Bone marrow (tissue), 2 donors: Measurements from ENCODE around the gene GNRH2.
"Not testable (repeated sequence)": the region's sequence is repeated elsewhere in the genome, so short reads cannot be mapped to it uniquely, and the experiment has no call there.

Source experiments
- DNase-seq, 2 donors: peaks; one replicate each; lab custom pipeline; 2025; lab: John Stamatoyannopoulos, UW

The GNRH2 gene

DNA sequence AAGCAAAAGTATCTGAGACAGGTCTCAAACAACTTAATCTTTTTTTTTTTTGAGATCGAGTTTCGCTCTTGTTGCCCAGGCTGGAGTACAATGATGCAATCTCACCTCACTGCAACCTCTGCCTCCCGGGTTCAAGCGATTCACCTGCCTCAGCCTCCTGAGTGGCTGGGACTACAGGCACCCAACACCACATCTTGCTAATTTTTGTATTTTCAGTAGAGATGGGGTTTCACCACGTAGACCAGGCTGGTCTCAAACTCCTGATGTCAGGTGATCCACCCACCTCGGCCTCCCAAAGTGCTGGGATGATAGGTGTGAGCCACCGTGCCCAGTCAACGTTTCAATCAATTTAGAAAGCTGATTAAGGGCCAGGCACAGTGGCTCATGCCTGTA is 29.8 kb downstream of the GNRH2 start:
- not testable (repeated sequence) for DNase-seq

DNA sequence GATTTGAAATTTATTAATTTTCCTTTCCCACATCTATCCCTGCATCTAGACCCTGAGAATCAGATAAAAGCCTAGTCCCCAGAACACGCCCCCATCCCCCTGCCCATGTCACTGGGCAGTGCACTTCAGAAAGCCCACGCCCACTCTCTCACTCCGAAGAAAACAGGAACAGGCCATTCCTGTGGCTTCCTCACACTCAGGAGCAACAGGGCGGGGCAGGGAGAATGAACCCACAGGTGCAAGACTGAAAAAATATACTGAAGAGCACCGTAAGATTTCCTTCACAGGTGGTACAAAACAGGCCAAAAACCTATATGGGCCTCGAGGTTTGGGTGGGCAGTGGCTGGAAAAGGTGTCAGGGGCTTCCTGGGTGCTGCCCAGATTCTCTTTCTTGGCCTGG is 31.4 kb downstream of the GNRH2 start:
- DNase-seq, result no peak

DNA sequence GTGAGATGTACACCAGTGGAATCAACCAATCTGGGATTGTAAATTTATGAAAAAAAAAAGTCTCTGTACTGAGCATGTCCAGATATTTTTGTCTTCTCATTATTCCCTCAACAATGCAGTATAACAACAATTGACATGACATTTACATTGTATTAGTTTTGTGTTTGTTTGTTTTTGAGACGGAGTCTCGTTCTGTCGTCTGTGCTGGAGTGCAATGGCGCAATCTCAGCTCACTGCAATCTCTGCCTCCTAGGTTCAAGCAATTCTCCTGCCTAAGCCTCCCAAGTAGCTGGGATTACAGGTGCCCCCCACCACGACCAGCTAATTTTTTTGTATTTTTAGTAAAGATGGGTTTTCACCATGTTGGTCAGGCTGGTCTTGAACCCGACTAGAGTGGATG is 31.9 kb downstream of the GNRH2 start:
- not testable (repeated sequence) for DNase-seq

DNA sequence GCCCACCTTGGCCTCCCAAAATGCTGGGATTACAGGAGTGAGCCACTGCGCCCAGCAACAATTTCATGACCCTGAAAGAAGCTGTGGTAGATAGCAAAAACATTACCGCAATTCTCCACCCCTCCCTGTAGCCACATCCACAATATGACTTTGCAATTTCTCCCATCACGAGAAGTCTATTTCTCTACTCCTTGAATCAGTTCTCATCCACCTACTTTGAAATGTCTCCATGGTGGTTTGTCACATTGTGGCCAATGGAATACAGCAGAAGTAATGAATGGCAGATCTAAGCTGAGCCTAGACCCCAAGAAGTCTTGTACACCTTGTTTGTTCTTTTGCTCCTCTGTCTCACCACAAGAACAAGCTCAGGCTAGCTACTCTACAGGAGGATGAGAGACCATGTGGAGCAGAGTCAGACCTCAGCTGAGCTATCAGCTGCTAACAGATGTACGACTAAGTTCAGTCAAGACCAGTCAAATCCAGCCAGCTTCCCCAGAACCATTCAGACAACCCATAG is 34.3 kb downstream of the GNRH2 start:
- DNase-seq, result peak in 1 of 2 donors; percentile 63

DNA sequence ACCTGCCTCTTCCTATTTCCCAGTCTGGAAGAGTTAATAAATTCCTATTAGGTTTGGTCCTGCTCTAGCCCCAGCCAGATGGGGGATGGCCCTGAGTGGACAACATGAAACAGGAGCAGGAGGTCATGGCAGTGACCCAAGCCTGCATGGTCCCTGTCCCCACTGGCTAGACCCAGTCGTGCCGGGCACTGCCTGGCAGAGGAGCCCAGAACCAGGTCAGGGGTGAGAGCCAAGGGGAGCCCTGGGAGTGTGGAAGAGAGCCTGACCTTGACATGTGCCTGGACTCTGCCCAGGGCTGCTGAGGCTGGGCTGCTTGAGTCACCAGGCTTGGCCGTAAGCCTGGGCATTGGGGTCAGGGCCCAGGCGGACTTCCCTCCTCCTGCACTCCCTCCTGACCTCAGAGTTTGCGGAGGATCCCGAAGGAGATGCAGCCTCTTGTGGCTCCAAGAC is 37.5 kb downstream of the GNRH2 start:
- no peak for DNase-seq

DNA sequence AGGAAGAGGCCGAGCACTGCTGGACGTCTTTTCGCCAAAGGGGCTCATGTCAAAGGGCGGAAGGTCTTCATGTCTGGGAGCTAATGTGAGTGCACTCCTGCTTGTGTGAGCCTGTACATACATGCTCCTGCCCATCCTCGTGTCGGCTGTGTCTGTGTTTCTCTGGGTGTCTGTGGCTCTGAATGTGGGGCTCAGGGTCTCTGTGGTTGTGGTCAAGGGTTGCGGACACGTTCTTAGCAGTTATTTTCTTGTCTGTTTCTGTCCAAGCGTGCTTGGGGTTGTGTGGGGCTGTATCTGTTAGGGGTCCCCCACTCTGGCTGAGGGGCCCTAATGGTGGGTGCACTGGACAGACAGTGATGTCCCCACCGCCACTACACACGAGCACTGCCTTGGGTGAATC is 38.2 kb downstream of the GNRH2 start:
- DNase-seq, result no peak

DNA sequence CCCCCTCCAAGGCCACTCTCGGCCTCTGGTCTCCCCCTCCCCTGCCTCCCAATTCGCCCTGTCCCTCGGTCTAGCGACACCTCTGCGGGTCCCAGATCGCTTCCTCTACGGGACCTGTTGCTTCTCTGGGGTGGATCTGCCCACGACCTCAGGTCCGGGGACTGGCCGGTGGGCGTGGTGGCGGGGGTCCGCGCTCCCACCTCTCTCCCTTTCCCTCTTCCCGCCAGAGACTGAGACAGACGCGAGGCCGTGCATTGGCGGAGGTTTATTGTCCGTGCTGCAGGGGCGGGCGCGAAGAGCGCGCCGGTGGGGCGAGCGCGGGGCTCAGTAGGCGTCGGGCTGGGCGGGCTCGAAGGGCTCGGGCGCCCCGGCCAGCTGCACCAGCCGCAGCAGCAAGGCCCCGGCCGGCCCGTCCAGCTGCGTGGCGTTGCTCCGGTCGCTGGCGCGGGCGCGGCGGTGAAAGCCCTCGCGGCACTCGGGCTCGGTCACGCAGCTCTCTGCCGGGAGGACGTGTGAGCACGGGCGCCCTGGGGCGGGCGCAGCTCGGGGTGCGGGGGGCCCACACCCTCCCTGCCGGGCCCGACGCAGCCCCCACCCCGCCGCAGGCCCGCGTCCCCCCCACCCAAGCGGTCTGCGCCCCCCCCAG is 39.0 kb downstream of the GNRH2 start:
- DNase-seq, result no peak

DNA sequence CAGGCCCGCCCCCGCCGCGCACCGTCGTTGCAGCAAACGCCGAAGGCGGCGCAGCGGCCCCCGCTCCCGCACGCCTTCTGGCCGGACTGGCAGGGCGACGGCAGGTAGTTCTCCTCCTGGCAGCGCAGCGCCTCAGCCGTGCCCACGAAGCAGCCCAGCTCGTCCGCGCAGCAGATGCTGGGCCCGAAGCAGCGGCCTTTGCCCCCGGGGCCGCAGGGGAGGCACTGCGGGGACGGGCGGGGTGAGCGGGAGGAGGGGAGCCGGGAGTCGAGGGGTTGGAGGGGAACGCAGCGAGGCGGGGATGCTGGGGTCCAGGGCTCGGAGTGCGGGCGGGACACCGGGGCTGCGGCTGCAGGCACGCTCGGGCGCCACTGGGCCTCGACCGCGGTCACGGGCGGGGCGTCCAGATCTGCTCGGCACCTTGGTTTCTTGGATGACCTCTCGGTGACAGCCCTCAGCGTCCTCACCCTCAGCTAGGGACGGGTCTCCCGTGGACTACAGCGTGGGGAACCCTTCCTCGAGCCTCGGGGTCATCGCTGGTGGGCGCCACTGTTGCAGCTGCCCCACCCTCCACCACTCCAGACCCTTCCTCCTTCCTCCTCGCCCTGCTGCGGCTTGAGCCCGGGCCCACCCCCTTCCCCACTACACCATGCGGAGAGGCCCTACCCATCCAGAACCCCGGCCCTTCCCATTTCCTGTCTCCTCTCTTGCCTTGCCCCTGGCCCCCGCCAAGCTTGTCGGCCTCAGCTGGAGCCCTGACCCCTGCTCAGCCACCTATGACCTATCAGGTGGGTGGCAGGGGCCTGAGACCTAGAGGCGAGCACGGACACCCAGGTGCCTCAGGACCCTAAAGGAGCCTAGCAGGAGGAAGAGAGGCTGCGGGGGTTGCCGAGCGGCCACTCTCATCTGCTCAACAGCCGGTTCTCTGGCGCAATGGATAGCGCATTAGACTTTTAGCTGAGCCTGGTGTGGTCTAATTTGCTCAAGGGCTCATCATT is 39.8 kb downstream of the GNRH2 start:
- no peak for DNase-seq

DNA sequence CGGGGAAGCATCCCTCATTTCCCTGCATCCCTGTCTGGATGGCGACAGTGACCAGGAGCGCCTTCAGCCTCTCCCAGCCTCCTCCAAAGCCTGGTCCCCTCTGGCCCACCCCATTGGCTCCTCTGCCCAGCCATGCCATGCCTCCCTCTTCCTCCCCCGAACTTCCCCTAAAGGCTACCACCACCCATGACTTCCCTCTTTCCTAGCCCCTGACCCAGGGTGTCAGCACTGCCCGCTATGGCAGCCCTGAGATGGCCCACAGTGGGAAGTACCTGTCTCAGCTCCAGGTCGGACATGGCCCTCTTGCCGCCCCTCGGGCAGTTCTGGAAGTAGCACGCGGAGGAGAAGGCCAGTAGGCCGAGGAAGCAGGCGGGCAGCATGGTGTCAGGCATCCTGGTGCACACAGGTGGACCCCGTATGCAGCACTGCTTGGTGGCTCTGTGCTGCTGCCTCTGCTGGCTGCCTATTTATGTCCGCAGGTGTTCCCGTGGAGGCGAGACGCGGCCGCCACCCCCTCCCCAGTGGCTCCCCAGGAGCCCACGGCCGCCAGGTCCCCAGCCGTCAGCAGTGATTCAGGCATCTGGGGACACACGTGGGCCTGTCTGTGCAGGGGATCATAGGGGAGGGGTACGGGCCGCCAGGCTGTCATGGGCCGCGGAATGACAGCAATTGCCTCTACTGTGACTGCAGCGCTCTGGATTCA is 41.0 kb downstream of the GNRH2 start, which contains the start of gene AVP:
Gene AVP (minus strand): TSS at position 442 of the 703 bp plus-strand sequence. CDS start 50 bp downstream, at position 392.
- no peak for DNase-seq

DNA sequence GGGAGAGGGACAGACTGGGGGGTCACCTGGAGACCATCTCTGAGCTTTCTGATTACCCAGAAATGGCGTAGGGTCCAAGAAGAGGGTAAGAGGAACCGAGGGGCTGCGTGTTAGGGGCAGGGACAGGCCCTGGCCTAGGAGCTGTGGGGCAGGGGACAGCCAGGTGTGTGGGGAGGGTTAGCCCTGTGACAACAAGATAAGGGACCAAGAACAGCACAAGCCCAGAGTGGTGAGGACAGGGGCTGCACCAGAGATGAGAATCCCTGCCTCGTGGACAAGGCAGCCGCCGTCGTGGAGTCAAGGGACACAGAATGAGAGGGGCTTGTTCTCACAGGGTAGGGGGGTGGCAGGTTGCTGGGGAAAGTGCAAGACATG is 41.6 kb downstream of the GNRH2 start:
- no peak for DNase-seq

DNA sequence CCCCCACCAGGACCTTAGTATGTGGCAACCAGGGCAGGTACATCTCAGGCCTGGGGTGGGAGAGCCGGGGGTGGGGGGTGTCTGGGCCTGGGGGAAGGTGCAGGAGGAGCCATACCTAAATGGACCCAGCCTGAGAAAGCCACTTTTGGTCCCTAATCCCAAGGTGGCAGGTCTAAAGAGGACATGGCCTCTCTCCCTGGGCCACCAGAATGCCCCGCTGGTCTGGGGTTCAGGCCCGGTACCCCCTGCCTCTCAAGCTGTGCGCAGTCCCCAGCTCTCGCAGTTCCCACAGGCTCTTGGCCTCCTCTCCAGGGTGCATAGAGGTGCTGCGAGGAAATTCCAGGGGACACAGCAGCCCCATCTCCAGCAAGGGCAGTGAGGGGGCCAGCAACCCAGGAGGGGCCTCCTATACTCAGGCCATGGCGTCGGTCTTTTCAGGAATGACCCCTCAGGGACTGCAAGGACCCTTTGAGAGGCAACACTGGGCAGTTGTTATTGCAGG is 42.2 kb downstream of the GNRH2 start:
- DNase-seq, result no peak

DNA sequence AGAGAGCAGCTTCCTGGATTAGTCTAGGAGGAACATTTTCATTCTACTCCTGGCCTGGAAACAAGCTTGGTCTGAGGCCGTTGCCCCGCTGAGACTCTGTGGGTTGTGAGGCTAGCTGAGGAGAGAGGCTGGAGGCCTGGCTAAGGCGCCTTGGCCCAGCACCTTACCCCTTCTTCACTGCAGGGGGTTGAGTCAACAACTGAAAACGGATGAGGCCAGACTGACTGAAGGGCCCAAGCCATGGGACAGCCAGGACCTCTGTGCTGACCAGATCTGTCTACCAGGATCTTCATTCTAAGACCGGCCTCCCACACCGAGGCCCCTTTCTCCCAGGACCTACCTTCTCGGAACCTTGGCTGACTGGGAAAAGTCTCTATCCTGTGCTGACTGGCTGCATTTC is 44.6 kb downstream of the GNRH2 start:
- no peak for DNase-seq

DNA sequence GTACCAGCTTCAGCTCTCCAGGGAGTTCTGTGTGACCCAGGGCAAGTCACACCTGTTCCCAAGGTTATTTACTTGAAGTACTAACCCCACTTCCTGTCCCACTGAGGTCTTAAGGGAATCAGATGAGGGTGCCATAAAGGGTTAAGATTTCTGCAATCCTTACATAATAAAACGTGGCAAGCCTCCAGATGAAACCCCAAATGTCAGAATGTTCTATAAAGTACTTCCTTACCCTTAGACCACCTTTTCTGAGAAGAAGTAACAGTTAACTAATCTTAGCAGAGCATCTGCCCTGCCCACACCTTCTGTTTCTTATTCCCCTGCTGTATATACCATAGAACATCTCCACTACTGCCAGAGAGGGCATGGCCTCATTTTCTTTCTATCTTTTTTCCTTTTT is 47.1 kb downstream of the GNRH2 start:
- peak in 1 of 2 donors; percentile 87 for DNase-seq

DNA sequence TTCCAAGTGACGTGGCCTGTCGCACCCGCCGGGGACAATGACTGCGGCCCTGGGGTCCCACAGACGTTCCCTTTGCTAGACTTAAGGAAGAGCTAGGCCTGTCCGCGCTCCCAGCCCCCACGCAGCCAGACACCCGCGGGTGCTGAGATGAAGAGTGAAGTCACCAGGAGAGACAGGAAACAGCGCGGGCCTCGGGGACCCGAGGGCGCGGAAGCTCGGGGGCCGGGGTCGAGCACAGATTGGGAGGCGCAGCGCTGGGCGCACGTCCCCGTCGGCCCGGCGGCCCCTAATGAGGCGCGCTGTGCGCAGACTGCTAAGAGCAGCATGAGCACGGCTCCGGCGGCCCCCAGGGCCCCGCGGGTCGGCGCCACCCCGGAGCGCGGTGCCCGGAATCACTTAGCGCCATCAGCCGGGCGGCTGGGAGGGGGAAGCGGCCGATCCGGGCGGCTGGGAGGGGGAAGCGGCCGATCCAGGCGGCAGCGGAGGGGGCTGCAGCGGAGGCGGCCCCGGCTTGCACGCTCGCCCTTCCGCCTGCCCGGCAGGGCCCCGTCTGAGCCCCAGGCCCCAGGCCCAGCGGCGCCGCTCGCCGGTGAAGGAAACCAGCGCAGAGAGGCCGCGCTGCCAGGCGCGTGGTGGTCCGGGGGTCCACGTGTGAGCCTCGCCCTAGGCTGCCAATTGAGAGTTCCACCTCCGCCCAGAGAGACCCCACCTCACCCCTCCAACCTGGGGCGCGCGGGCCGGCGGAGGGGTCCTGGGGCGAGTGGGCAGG is 49.4 kb downstream of the GNRH2 start:
- DNase-seq, result peak in 1 of 2 donors; percentile 83

DNA sequence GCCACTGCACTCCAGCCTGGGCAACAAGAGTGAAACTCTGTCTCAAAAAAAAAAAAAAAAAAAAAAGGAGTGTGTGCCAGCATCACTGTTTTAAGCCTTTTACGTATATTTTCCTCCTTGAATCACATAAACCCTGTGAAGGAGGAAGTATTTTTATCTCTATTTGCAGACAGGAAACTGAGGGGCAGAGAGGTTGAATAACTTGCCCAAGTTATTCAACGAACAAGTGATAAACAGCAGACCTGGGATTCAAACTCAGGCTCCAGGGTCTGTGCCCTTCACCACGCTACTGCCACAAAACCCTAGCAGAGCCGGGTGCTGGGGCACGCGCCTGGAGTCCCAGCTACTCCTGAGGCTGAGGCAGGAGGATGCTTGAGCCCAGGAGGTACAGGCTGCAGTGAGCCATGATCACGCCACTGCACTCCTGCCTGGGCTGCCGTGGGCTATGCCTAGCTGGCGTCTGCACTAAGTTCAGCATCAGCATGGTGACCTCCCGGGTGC is 50.5 kb downstream of the GNRH2 start:
- peak in 1 of 2 donors; percentile 94 for DNase-seq

DNA sequence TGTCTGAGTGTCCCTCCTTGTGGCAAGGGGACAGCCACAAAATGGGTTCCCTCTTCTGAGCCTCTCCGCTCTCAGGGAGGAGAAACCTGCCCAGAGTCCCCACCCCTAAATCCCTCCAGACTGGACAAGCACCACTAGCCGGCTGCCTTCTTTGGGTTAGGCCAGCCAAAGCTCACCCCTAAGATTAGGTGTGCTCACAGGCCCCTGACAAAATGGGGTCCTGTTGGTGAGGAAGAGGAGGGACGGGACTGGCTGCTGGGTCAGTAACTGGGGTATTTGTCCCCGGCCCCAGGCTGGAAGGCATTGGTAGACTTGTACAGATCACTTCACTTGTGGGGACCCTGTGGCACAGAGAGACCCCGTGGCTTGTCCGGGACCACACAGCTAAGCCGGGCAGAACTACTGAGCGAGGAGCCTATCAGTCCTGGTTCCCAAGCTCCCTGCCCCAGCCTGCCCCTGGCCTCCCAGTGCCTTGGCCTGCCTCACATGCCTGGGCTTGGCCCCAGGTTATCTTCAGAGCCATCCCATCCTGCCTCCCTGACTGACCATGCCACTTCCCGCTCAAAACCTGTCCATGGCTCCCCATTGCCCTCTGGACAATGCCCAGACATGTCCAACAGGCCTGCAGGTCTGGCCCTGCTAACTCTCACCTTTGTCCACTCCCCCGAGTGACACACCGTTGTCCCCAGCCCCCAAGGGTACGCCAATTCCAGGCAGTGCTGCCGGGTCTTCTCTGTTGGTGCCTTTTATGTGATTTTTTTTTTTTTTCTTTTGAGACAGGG is 51.6 kb downstream of the GNRH2 start:
- no peak for DNase-seq
